Endodermal cell (in vitro differentiated cells): Measurements from ENCODE around the gene DNAJC3. TPM values are rescaled to one million over a fixed set of nuclear protein-coding genes. Genes with fewer than 3 reads are reported as not detected.
A peak's percentile ranks its signal among the peaks of the same experiment; 100 is the strongest.

Experiments
- DNase-seq: peaks from one replicate; pipeline ENCODE4 v3.0.0-alpha.2; 2017
- H3K27ac ChIP-seq: 2 replicates; pipeline ENCODE4 v1.5.1; 2013; ENCODE audit warnings: mild to moderate bottlenecking, low read depth, low read length, moderate library complexity
- H3K27me3 ChIP-seq: 2 replicates; pipeline ENCODE4 v1.6.1; 2013; ENCODE audit warnings: mild to moderate bottlenecking, low read length, moderate library complexity; ENCODE audit not compliant: insufficient read depth, control insufficient read depth, poor library complexity, severe bottlenecking
- H3K36me3 ChIP-seq: 2 replicates; pipeline ENCODE4 v1.7.0; 2013; ENCODE audit warnings: mild to moderate bottlenecking, low read length, moderate library complexity; ENCODE audit not compliant: control insufficient read depth, insufficient read depth
- H3K4me1 ChIP-seq: one replicate; pipeline ENCODE4 v1.7.0; 2013; ENCODE audit warnings: low read length; ENCODE audit not compliant: control insufficient read depth, insufficient read depth
- H3K4me3 ChIP-seq: 2 replicates; pipeline ENCODE4 v1.5.1; 2013; ENCODE audit warnings: mild to moderate bottlenecking, low read length, moderate library complexity
- H3K9ac ChIP-seq: 2 replicates; pipeline ENCODE4 v1.6.1; 2013; ENCODE audit warnings: mild to moderate bottlenecking, low read length, moderate library complexity; ENCODE audit not compliant: poor library complexity, severe bottlenecking; ENCODE audit errors: extremely low read depth
- H3K9me3 ChIP-seq: 2 replicates; pipeline ENCODE4 v1.6.1; 2013; ENCODE audit warnings: mild to moderate bottlenecking, low read length, moderate library complexity; ENCODE audit not compliant: control insufficient read depth
- H3K27ac Mint-ChIP-seq: 2 replicates; pipeline ENCODE4 v1.8.0; 2020; ENCODE audit warnings: mixed read lengths
- H3K27me3 Mint-ChIP-seq: 2 replicates; pipeline ENCODE4 v1.8.0; 2021; ENCODE audit warnings: mild to moderate bottlenecking, mixed read lengths; ENCODE audit not compliant: insufficient read depth
- H3K36me3 Mint-ChIP-seq: 2 replicates; pipeline ENCODE4 v1.8.0; 2020; ENCODE audit warnings: low read depth, mixed read lengths
- H3K4me1 Mint-ChIP-seq: 2 replicates; pipeline ENCODE4 v1.8.0; 2020; ENCODE audit warnings: mixed read lengths
- H3K4me3 Mint-ChIP-seq: 2 replicates; pipeline ENCODE4 v1.8.0; 2020; ENCODE audit warnings: mild to moderate bottlenecking, moderate library complexity, mixed read lengths
- H3K9me3 Mint-ChIP-seq: 2 replicates; pipeline ENCODE4 v1.8.0; 2020; ENCODE audit warnings: mild to moderate bottlenecking, mixed read lengths
- CTCF ChIP-seq: fragments of 200-600 bp; sonication (generic); conservative IDR thresholded peaks from 2 replicates; pipeline ENCODE4 v1.5.0; 2021; ENCODE audit warnings: antibody characterized with exemption, mild to moderate bottlenecking
- WGBS, 2 experiments: methylation state at CpG; one replicate each; pipeline versions ENCODE4 v1.1.5 to v1.1.7; 2013; ENCODE audit warnings: missing lambda C conversion rate in 2 of 2, mixed read lengths in 1 of 2; ENCODE audit not compliant: insufficient coverage in 1 of 2, insufficient read length in 1 of 2; 5-methylcytosine and 5-hydroxymethylcytosine counted together
- total RNA-seq, 2 donors: library from RNA; stranded (reverse); fragmentation: NEBNext Ultra II Directional in 1 of 2; extraction: Animal tissue kit (Norgen Biotek cat#: 25700) in 1 of 2; gene quantifications; 2 replicates in 1 of 2; 3 replicates in 1 of 2; pipeline ENCODE4 v1.2.1, GENCODE V29; 2021

The DNAJC3 gene
- total RNA-seq, 2 donors from 2014 or later: 20.6 to 31.5 TPM

- H3K27me3 Mint-ChIP-seq: no peaks in the 10 kb centered on the region
- no peak for TF ChIP-seq CTCF
- Histone ChIP-seq H3K4me1 (no peaks in the 10 kb centered on the region), H3K4me3 (peak overlapping the region; percentile 89), H3K9ac (peak overlapping the region; percentile 81), H3K9me3 (peaks cover 8% of the 10 kb centered on the region), H3K27ac (peak overlapping the region; percentile 67), H3K36me3 (no peaks in the 10 kb centered on the region), H3K27me3 (no peaks in the 10 kb centered on the region)
- H3K9me3 Mint-ChIP-seq: peaks cover 11% of the 10 kb centered on the region
- H3K27ac Mint-ChIP-seq: peak overlapping the region; percentile 92
- H3K36me3 Mint-ChIP-seq: peaks cover 13% of the 10 kb centered on the region
- H3K4me3 Mint-ChIP-seq: peak overlapping the region; percentile 87
- H3K4me1 Mint-ChIP-seq: peaks cover 35% of the 10 kb centered on the region
- no peak for DNase-seq
- WGBS, 2 experiments: 0 to 2% methylated on average over 17 to 31 of the region's 32 CpGs
Observed at GRCh38 chr13:95676105-95676761, 706 bp upstream of the DNAJC3 start.

- no peaks in the 10 kb centered on the region for H3K4me1 ChIP-seq
- peak overlapping the region; percentile 66 for H3K9ac ChIP-seq
- H3K27ac Mint-ChIP-seq: peak overlapping the region; percentile 81
- H3K36me3 Mint-ChIP-seq: peaks cover 7% of the 10 kb centered on the region
- no peak for TF ChIP-seq CTCF
- no peak for DNase-seq
- 3 to 5% methylated on average over 15 to 30 of the region's 30 CpGs for WGBS, 2 experiments
- H3K27ac ChIP-seq: no peak overlapping the region
- peaks cover 39% of the 10 kb centered on the region for H3K4me1 Mint-ChIP-seq
- H3K9me3 ChIP-seq: no peaks in the 10 kb centered on the region
- peaks cover 2% of the 10 kb centered on the region for H3K9me3 Mint-ChIP-seq
- no peaks in the 10 kb centered on the region for H3K27me3 ChIP-seq
- H3K4me3 Mint-ChIP-seq: peak overlapping the region; percentile 87
- peak overlapping the region; percentile 94 for H3K4me3 ChIP-seq
- no peaks in the 10 kb centered on the region for H3K27me3 Mint-ChIP-seq
- no peaks in the 10 kb centered on the region for H3K36me3 ChIP-seq
Observed at GRCh38 chr13:95677564-95678266, 776 bp downstream of the DNAJC3 start.

- no peak for DNase-seq
- Histone ChIP-seq H3K36me3 (no peaks in the 10 kb centered on the region), H3K27me3 (no peaks in the 10 kb centered on the region), H3K9ac (no peak overlapping the region), H3K27ac (no peak overlapping the region), H3K4me1 (no peaks in the 10 kb centered on the region), H3K4me3 (peak overlapping the region; percentile 94), H3K9me3 (no peaks in the 10 kb centered on the region)
- 90 to 91% methylated on average over 2 to 4 of the region's 4 CpGs for WGBS, 2 experiments
- TF ChIP-seq CTCF: no peak
- Mint-ChIP-seq H3K27ac (no peak overlapping the region), H3K36me3 (peaks cover 4% of the 10 kb centered on the region), H3K4me1 (peaks cover 40% of the 10 kb centered on the region), H3K4me3 (peak overlapping the region; percentile 87), H3K9me3 (no peaks in the 10 kb centered on the region), H3K27me3 (no peaks in the 10 kb centered on the region)
Observed at GRCh38 chr13:95678967-95679366, 2.0 kb downstream of the DNAJC3 start.
